RWPE1 (cell line): ENCODE data around the gene ZNF283.

Experiments
- CTCF ChIA-PET: fragments of 350-600 bp; sonication (Branson Sonifier 250); formaldehyde crosslinking; extraction: SDS; loops from one replicate; lab custom pipeline; 2021; lab: Yijun Ruan, JAX
- POLR2A ChIA-PET: fragments of 400-600 bp; formaldehyde crosslinking; extraction: SDS; loops from one replicate; lab custom pipeline; 2020; ENCODE audit warnings: antibody characterized with exemption; ENCODE audit not compliant: low non-redundant PET; lab: Yijun Ruan, JAX
- DNase-seq: peaks from one replicate; pipeline ENCODE4 v3.0.0; 2012; ENCODE audit warnings: low spot score
- H3K27ac ChIP-seq: fragments of 450-650 bp; 2 replicates; pipeline ENCODE4 v1.5.1; 2017
- TF ChIP-seq, protein P1 (sequence below): fragments of 450-650 bp; conservative IDR thresholded peaks from 2 replicates; pipeline ENCODE4 v1.5.1; 2017; ENCODE audit warnings: low read depth, mild to moderate bottlenecking

Gene ZNF283

DNA sequence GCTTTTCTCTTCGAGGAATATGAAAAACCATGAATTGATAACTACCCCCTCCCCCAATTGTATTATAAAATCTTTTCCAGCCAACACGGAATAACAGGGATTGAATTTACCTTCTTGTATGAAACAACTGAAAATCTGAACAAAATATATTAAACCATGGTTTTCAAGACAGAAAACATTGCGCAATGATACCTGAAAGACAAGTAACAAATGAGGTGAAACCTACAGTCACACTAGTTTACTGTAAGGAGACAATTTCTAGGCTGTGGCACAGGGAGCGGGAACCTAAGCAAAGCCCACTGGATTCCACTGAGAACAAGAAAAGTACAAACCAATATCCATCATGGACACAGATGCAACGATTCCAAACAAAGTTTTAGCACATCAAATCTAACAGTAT, 53.4 kb downstream of the ZNF283 start:
- ChIA-PET POLR2A (no interaction called here), CTCF (no interaction called here)
- TF ChIP-seq, protein P1, sequence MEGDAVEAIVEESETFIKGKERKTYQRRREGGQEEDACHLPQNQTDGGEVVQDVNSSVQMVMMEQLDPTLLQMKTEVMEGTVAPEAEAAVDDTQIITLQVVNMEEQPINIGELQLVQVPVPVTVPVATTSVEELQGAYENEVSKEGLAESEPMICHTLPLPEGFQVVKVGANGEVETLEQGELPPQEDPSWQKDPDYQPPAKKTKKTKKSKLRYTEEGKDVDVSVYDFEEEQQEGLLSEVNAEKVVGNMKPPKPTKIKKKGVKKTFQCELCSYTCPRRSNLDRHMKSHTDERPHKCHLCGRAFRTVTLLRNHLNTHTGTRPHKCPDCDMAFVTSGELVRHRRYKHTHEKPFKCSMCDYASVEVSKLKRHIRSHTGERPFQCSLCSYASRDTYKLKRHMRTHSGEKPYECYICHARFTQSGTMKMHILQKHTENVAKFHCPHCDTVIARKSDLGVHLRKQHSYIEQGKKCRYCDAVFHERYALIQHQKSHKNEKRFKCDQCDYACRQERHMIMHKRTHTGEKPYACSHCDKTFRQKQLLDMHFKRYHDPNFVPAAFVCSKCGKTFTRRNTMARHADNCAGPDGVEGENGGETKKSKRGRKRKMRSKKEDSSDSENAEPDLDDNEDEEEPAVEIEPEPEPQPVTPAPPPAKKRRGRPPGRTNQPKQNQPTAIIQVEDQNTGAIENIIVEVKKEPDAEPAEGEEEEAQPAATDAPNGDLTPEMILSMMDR, result no peak

DNA sequence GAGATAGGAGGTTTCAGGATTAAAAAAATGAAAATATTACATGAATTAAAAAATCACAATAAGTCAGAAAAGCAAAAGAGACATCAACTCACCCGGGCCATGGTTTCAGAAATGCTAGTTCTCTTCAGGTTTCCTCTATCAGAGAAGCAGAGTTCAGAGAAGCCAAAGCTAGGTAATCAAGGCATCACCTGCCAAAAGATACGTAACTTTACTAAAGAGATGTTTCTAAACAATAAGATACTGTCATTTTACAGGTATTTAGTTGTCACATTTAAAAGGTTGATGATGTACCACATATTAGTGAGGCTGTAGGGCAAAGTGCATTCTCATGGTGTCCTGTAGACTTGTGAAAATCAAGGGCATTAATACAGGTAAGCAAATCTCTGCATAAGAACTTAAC, 56.7 kb downstream of the ZNF283 start, which contains the start of gene ZNF404:
Gene ZNF404, minus strand, starts transcription at position 101 of the 400 bp plus-strand sequence.
- CTCF ChIA-PET, result no interaction called here
- POLR2A ChIA-PET, result no interaction called here
- DNase-seq, result no peak
- TF ChIP-seq, protein P1, result no peak
- H3K27ac ChIP-seq, result no peak within 1 kb of the TSS

More for the DNA sequence above, 53.4 kb downstream of the ZNF283 start:
- no peak for DNase-seq
- no peak overlapping the region for H3K27ac ChIP-seq

DNA sequence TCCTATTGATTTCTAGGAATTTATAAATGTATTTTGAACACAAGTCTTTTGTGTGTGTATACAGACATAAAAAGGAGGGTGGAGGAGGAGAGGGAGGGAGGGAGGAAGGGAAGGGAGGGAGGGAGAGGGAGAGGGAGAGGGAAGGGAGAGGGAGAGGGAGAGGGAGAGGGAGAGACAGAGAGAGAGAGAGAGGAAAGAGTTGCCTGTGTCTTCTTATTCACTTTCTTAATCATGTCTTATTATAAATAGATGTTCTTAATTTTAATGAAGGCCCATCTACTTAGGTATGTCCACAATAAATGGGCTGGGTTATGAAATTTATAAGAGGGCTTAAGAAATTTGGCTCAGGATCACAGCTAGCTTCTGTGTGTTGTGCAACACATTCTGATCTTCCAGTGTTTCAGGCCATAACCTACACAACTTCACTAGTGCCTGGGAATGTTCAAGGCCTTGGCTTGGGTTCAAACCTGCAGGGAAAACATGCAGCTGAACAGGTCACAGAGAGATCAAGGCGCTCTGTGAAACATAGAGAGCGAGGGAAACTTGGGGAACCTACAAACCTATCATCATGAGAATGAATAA, 68.7 kb downstream of the ZNF283 start:
- POLR2A ChIA-PET, result no interaction called here
- no peak for DNase-seq
- TF ChIP-seq, protein P1, result no peak
- CTCF ChIA-PET, result no interaction called here
- no peak overlapping the region for H3K27ac ChIP-seq
